Adrenal gland (tissue), 12 donors: ENCODE measurements around the gene CSNK2A2. TPM values are rescaled to one million over a fixed set of nuclear protein-coding genes. Genes with fewer than 3 reads are reported as not detected.

ENCODE experiments used
- DNase-seq, 7 donors: peaks; one replicate each; pipeline ENCODE4 v3.0.0-alpha.2; 2019 to 2020
- H3K27ac ChIP-seq, 5 donors: fragments of 200-600 bp; sonication (generic) in 4 of 5; 1 replicate in 3 of 5; 2 replicates in 2 of 5; pipeline versions ENCODE4 v1.5.1 to v1.8.0; 2016 to 2020; ENCODE audit warnings: mild to moderate bottlenecking in 1 of 5
- H3K27me3 ChIP-seq: fragments of 200-600 bp; 2 replicates; pipeline ENCODE4 v1.8.0; 2021
- H3K36me3 ChIP-seq, 2 donors: fragments of 200-600 bp; replicated peaks in 1 of 2; 1 replicate in 1 of 2; 2 replicates in 1 of 2; pipeline versions ENCODE4 v1.5.1 to v1.8.0; 2018 to 2022
- H3K4me1 ChIP-seq, 2 donors: fragments of 200-600 bp; replicated peaks in 1 of 2; 1 replicate in 1 of 2; 2 replicates in 1 of 2; pipeline versions ENCODE4 v1.5.1 to v1.8.0; 2018 to 2021
- H3K4me3 ChIP-seq, 4 donors: fragments of 200-600 bp; sonication (generic) in 3 of 4; one replicate each; pipeline ENCODE4 v1.5.1; 2016 to 2018
- H3K9me3 ChIP-seq, 3 donors: fragments of 200-600 bp; sonication (generic) in 1 of 3; replicated peaks in 1 of 3; 1 replicate in 2 of 3; 2 replicates in 1 of 3; pipeline versions ENCODE4 v1.5.1 to v1.8.0; 2016 to 2021
- POLR2A ChIP-seq, 2 donors: fragments of 450-650 bp; IDR thresholded peaks; one replicate each; pipeline ENCODE4 v1.6.1; 2017; ENCODE audit warnings: antibody characterized with exemption in 2 of 2, mild to moderate bottlenecking in 2 of 2, moderate library complexity in 1 of 2
- WGBS, 4 donors: extraction: QIAGEN DNeasy Blood & Tissue Kit in 2 of 4; methylation state at CpG; one replicate each; pipeline versions ENCODE4 v1.1.5 to v1.1.7; 2013 to 2017; 5-methylcytosine and 5-hydroxymethylcytosine counted together
- intact Hi-C, 2 donors: fragments of 100-400 bp; cut with DNase I; formaldehyde crosslinking; loops; one replicate each; pipeline versions ENCODE4 v1.14.1 to v1.15.0; 2022 to 2023
- polyA plus RNA-seq, 3 donors: library from polyadenylated mRNA; stranded (reverse); fragments of 200-250 nt in 2 of 3; fragments of 350-450 nt in 1 of 3; fragmentation: Illumina TruSeq in 1 of 3; extraction: RNeasy Lipid Tissue Mini Kit (QIAGEN cat#74804) in 1 of 3; gene quantifications; one replicate each; pipeline ENCODE4 v1.2.3, GENCODE V29; 2013 to 2014
- total RNA-seq, 9 donors: library from RNA; depleted of rRNA in 4 of 9; stranded (reverse); fragments of >200 nt in 4 of 9; fragments of 120-200 nt in 1 of 9; fragmentation: NEBNext Ultra II Directional in 1 of 9; extraction: Animal tissue kit (Norgen Biotek cat#: 25700) in 1 of 9; gene quantifications; one replicate each; pipeline versions ENCODE4 v1.1.0 to v1.2.4, GENCODE V29; 2013 to 2023
- TF ChIP-seq, protein P1 (sequence below), 6 experiments: fragments of 450-650 bp in 4 of 6; fragments of 200-600 bp in 2 of 6; sonication (generic) in 1 of 6; IDR thresholded peaks; 1 replicate in 5 of 6; 2 replicates in 1 of 6; pipeline versions ENCODE4 v1.5.1 to v1.8.0; 2016 to 2021; ENCODE audit warnings: antibody characterized with exemption in 6 of 6, mild to moderate bottlenecking in 2 of 6, moderate library complexity in 1 of 6
- donor health status: healthy with polysubstance abuse.
- donor health status: Bipolar disorder and iron deficiency.
- donor health status: DM: yes; HTN: yes; CAD: no.
- donor health status: DM: no; HTN: no; CAD: no.
- donor health status: DM: no; HTN: no; CAD: no.
- donor health status: DM: yes; HTN: yes; CAD: no.

The CSNK2A2 gene
- total and polyA plus RNA-seq, 12 donors, result 18.0 to 76.3 (median 37.7) TPM

DNA sequence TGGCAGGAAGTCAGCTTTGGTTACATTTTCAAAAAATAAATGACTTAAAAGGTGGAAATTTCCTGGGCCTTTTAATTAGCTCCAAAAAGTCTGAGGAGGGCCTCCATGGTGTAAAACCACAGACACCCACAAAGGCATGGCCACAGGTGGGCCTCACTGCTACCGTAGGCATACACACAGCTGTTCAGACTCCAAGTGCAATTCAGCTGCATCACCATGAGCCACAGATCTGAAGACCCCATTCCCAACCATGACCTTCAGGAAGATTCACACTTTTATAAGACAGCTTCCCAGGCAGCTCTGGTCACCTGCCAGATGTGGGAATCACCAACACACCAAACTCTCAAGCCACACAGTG, 20.6 kb downstream of the CSNK2A2 start:
- TF ChIP-seq, protein P1, sequence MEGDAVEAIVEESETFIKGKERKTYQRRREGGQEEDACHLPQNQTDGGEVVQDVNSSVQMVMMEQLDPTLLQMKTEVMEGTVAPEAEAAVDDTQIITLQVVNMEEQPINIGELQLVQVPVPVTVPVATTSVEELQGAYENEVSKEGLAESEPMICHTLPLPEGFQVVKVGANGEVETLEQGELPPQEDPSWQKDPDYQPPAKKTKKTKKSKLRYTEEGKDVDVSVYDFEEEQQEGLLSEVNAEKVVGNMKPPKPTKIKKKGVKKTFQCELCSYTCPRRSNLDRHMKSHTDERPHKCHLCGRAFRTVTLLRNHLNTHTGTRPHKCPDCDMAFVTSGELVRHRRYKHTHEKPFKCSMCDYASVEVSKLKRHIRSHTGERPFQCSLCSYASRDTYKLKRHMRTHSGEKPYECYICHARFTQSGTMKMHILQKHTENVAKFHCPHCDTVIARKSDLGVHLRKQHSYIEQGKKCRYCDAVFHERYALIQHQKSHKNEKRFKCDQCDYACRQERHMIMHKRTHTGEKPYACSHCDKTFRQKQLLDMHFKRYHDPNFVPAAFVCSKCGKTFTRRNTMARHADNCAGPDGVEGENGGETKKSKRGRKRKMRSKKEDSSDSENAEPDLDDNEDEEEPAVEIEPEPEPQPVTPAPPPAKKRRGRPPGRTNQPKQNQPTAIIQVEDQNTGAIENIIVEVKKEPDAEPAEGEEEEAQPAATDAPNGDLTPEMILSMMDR (IDR thresholded peaks at IDR 0.05), result no peak
- no peak for TF ChIP-seq POLR2A (IDR thresholded peaks at IDR 0.05)
- no peak overlapping the region for H3K4me3 ChIP-seq
- WGBS, 4 donors, result 91 to 100% (median 100%) methylated on average over 1 of the region's 1 CpG

DNA sequence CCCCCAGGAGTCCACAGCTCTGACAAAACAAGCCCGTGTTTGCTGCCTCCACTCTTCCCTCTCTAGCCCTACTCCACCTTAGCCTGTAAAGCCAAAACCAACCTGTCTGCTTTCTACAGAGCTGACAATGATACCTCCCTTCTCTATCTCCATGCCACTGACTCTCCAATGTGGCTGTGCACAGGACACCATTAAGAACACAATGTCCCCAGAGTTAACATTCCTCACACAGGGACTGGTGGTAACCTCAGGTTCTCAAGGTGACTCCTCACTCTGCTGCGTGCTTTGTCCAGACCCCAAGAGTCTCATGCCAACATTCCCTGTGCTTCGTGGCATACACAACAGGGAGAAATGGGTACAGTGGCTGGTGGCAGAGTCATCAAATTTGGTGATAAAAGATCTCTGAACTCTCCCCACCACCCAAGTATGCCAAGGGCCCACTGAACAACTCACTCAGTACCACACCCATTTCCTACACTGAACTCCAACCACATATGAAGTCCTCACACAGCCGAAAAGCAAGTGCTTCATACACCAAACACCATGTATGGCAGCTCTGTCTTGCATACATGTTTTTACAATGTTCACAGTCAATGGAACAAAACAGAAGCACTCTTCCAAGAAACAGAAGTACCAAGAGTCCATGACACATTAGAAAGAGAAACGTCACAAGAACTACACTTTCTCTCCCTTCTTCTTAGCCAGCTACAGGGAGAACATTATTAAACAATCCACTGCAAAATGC, 21.1 kb downstream of the CSNK2A2 start:
- Histone ChIP-seq H3K27me3 (no peaks in the 10 kb centered on the region), H3K4me1 (no peaks in the 10 kb centered on the region), H3K9me3 (no peaks in the 10 kb centered on the region), H3K4me3 (no peak overlapping the region), H3K27ac (no peak overlapping the region), H3K36me3 (peaks cover 0 to 18% of the 10 kb centered on the region in 2 donors)
- no peak for DNase-seq
- 94 to 99% (median 97%) methylated on average over 5 of the region's 5 CpGs for WGBS, 4 donors
- no peak for TF ChIP-seq POLR2A (IDR thresholded peaks at IDR 0.05)
- TF ChIP-seq, protein P1 (IDR thresholded peaks at IDR 0.05), result no peak
- intact Hi-C loops, result no loop called here

More for the DNA sequence above, 20.6 kb downstream of the CSNK2A2 start:
- Histone ChIP-seq H3K9me3 (no peaks in the 10 kb centered on the region), H3K36me3 (peaks cover 0 to 18% of the 10 kb centered on the region in 2 donors), H3K4me1 (no peaks in the 10 kb centered on the region), H3K27me3 (no peaks in the 10 kb centered on the region), H3K27ac (no peak overlapping the region)
- intact Hi-C loops, result no loop called here
- DNase-seq, result no peak

DNA sequence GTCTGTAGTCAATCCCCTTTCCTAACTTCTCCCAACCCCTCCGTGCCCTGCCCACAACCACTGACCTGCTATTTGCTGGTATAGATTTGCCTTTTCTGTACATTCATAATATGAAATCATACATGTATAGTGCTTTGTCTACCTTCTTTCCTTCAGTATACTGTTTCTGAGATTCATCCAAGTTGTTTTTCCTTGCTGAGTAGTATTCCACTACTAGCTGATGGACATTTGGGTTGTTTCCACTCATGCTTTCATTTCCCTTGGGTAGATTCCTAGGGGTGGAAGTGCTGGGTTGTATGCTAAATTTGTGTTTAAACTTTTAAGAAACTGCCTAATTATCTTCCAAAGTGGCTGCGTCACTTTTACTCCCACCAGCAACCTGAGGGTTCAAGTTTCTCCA, 27.7 kb downstream of the CSNK2A2 start:
- Histone ChIP-seq H3K27ac (no peak overlapping the region), H3K4me1 (no peaks in the 10 kb centered on the region), H3K9me3 (no peaks in the 10 kb centered on the region), H3K27me3 (no peaks in the 10 kb centered on the region), H3K4me3 (no peak overlapping the region), H3K36me3 (peaks cover 0 to 68% of the 10 kb centered on the region in 2 donors)
- intact Hi-C loops, result no loop called here
- DNase-seq, result no peak
- 96 to 100% (median 100%) methylated on average over 2 of the region's 2 CpGs for WGBS, 4 donors
- TF ChIP-seq, protein P1 (IDR thresholded peaks at IDR 0.05), result no peak
- TF ChIP-seq POLR2A (IDR thresholded peaks at IDR 0.05), result no peak

DNA sequence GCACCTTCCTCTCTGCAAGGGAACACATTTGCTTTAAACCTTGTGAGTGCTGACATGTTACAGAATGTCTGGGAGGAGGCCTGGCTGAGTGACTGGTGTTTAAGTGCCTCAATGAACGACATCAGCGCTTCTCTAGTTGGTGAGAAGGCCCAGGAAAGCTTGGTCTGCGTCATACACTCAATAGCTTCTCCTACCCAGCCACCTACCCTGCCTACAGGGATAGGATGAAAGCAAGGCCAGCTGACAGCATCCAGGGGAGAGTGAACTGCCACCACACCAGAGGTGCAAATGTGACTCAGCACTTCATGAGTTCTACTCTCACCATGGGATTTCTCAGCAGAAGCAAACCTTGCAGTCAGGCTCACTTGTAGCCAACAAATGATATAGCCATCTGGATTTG, 37.1 kb downstream of the CSNK2A2 start:
- Histone ChIP-seq H3K36me3 (peaks cover 0 to 50% of the 10 kb centered on the region in 2 donors), H3K27ac (no peak overlapping the region), H3K27me3 (no peaks in the 10 kb centered on the region), H3K4me3 (no peak overlapping the region), H3K4me1 (no peaks in the 10 kb centered on the region), H3K9me3 (no peaks in the 10 kb centered on the region)
- WGBS, 4 donors, result 73 to 97% (median 82%) methylated on average over 3 of the region's 3 CpGs
- TF ChIP-seq, protein P1 (IDR thresholded peaks at IDR 0.05), result no peak
- intact Hi-C loops, result no loop called here
- DNase-seq, result no peak
